HL-60 (cell line): ENCODE measurements around the gene APBA2.

Source experiments
- DNase-seq, 2 experiments: peaks; one replicate each; pipeline ENCODE4 v3.0.0-alpha.2; 2010 to 2020; ENCODE audit warnings: low read depth in 1 of 2, low spot score in 1 of 2
- H3K27ac ChIP-seq: fragments of 250-450 bp; sonication (Bioruptor Pico); replicated peaks from 2 replicates; pipeline ENCODE4 v1.5.1; 2020; ENCODE audit warnings: mild to moderate bottlenecking, moderate library complexity
- H3K27me3 ChIP-seq: fragments of 250-450 bp; sonication (Bioruptor Pico); 2 replicates; pipeline ENCODE4 v1.5.1; 2021; ENCODE audit warnings: mild to moderate bottlenecking, moderate library complexity; ENCODE audit not compliant: insufficient read depth, poor library complexity, severe bottlenecking
- H3K4me3 ChIP-seq: replicated peaks from 2 replicates; pipeline ENCODE4 v1.5.1; 2011; ENCODE audit warnings: mild to moderate bottlenecking, control low read depth, low read length; ENCODE audit not compliant: insufficient read depth
- CTCF ChIP-seq: IDR thresholded peaks from one replicate; pipeline ENCODE4 v1.5.1; 2011; ENCODE audit warnings: low read length, control low read depth, inconsistent platforms; ENCODE audit not compliant: insufficient read depth
- GABPA ChIP-seq: IDR thresholded peaks from 2 replicates; pipeline ENCODE4 v1.6.1; 2012; ENCODE audit warnings: low read depth
- POLR2AphosphoS5 ChIP-seq: IDR thresholded peaks from 2 replicates; pipeline ENCODE4 v1.6.1; 2012; ENCODE audit warnings: low read depth
- REST ChIP-seq: IDR thresholded peaks from 2 replicates; pipeline ENCODE4 v1.6.1; 2012; ENCODE audit warnings: low read depth; ENCODE audit not compliant: insufficient replicate concordance
- SPI1 ChIP-seq: IDR thresholded peaks from 2 replicates; pipeline ENCODE4 v1.6.1; 2012; ENCODE audit warnings: low read depth, mild to moderate bottlenecking, borderline replicate concordance

APBA2 gene

GRCh38 chr15:29130951-29131839 is 245.4 kb downstream of the APBA2 start:
- Histone ChIP-seq H3K27me3 (no peaks in the 10 kb centered on the region), H3K4me3 (no peak overlapping the region), H3K27ac (no peak overlapping the region)
- DNase-seq = no peak
- no peak for TF ChIP-seq CTCF
- TF ChIP-seq REST = no peak
- no peak for TF ChIP-seq GABPA

GRCh38 chr15:29131840-29132420 is 246.2 kb downstream of the APBA2 start:
- H3K27me3 ChIP-seq = no peaks in the 10 kb centered on the region
- no peak for DNase-seq
- TF ChIP-seq SPI1 (no peak), GABPA (no peak), POLR2AphosphoS5 (no peak), CTCF (no peak), REST (no peak)
- no peak overlapping the region for H3K27ac ChIP-seq
- H3K4me3 ChIP-seq = no peak overlapping the region

- H3K4me3 ChIP-seq = no peak overlapping the region
- no peak overlapping the region for H3K27ac ChIP-seq
- DNase-seq = no peak
- TF ChIP-seq REST = no peak
- TF ChIP-seq SPI1 = no peak
- TF ChIP-seq CTCF = no peak
- no peak for TF ChIP-seq POLR2AphosphoS5
- no peak for TF ChIP-seq GABPA
- no peaks in the 10 kb centered on the region for H3K27me3 ChIP-seq
Observed at GRCh38 chr15:29132735-29133181, 247.0 kb downstream of the APBA2 start.
